ENCODE measurements around the gene CLIC4. TPM values are rescaled to one million over a fixed set of nuclear protein-coding genes. Genes with fewer than 3 reads are reported as not detected.

The CLIC4 gene
- polyA plus RNA-seq, 3 donors = 9.7 to 38.1 (median 24.6) TPM

DNA sequence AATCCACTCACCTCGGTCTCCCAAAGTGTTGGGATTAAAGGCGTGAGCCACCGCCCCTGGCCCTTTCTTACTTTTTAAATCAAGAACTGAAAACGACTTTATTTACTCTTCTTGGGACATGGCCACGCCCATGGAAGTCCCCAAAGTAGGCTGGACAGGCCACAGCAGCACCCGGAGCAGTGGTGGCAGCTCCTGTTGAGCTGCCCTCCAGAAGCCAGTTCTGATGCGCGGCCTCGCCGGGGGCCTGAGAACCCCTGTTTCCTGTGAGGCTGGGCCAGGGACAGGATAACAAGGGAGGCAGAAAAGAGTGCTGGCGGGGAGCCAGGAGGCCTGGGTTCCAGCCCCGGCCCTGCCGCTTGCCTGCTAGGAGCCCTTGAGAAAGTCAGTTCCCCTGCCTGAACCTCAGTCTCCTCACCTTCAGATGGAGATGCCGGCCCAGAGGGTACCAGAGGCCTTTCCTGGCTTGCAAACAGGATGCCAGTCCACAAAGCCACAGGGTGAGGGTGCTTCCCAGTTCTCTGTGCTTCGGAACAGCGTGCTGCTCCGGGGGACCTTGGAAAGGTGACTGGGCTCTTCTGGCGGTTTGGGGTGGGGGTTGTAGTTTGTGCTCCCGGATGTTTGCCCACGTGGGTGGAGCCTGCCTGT is 125.4 kb downstream of the CLIC4 start:
- intact Hi-C loops (cut with micrococcal nuclease) = no loop called here
- Histone ChIP-seq H3K4me3 (replicated peaks in 1 of 3; ENCODE audit: low read depth in 2 of 3, low read length in 3 of 3) (peak overlapping the region in 1 of 3 experiments; percentile 19), H3K27ac (ENCODE audit: low read depth in 1 of 2, low read length in 2 of 2) (no peak overlapping the region), H3K4me2 (replicated peaks; ENCODE audit: extremely low read depth, low read length, poor library complexity, severe bottlenecking) (peak overlapping the region; percentile 46), H3K36me3 (replicated peaks in 1 of 2; ENCODE audit: control insufficient read depth in 1 of 2, insufficient read depth in 2 of 2, low read length in 2 of 2) (no peaks in the 10 kb centered on the region), H3K9ac (ENCODE audit: insufficient read depth, low read length, poor library complexity, severe bottlenecking) (no peak overlapping the region), H3K4me1 (ENCODE audit: control insufficient read depth in 1 of 2, insufficient read depth in 2 of 2, low read length in 2 of 2) (peaks cover 33% of the 10 kb centered on the region in 2 donors), H3K9me3 (replicated peaks in 1 of 2; ENCODE audit: control insufficient read depth in 1 of 2, insufficient read depth in 1 of 2, low read length in 2 of 2) (no peaks in the 10 kb centered on the region), H4K20me1 (ENCODE audit: insufficient read depth, low read length) (no peaks in the 10 kb centered on the region), H3K79me2 (ENCODE audit: insufficient read depth, low read length) (no peaks in the 10 kb centered on the region), H2AFZ (ENCODE audit: insufficient read depth, low read depth, low read length, poor library complexity, severe bottlenecking) (peak overlapping the region; percentile 73), H3K27me3 (ENCODE audit: control insufficient read depth in 2 of 2, insufficient read depth in 2 of 2, low read length in 2 of 2) (peaks cover 0 to 17% of the 10 kb centered on the region in 2 donors)
- H3K4me3 Mint-ChIP-seq = peak overlapping the region; percentile 24 to 76
- peak in 2 of 3 donors; percentile 16 to 43 for DNase-seq
- WGBS (ENCODE audit: insufficient coverage) = 1% methylated on average over 18 of the region's 20 CpGs
- H3K27me3 Mint-ChIP-seq (ENCODE audit: low read depth in 3 of 3) = peaks cover 29 to 44% (median 39%) of the 10 kb centered on the region in 3 donors
- TF ChIP-seq, protein P1, sequence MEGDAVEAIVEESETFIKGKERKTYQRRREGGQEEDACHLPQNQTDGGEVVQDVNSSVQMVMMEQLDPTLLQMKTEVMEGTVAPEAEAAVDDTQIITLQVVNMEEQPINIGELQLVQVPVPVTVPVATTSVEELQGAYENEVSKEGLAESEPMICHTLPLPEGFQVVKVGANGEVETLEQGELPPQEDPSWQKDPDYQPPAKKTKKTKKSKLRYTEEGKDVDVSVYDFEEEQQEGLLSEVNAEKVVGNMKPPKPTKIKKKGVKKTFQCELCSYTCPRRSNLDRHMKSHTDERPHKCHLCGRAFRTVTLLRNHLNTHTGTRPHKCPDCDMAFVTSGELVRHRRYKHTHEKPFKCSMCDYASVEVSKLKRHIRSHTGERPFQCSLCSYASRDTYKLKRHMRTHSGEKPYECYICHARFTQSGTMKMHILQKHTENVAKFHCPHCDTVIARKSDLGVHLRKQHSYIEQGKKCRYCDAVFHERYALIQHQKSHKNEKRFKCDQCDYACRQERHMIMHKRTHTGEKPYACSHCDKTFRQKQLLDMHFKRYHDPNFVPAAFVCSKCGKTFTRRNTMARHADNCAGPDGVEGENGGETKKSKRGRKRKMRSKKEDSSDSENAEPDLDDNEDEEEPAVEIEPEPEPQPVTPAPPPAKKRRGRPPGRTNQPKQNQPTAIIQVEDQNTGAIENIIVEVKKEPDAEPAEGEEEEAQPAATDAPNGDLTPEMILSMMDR (IDR thresholded peaks at IDR 0.05) = no peak
- H3K27ac Mint-ChIP-seq = peak overlapping the region in 3 of 7 donors; percentile 3 to 63 (median 33)
- no peaks in the 10 kb centered on the region for H3K36me3 Mint-ChIP-seq
- H3K4me1 Mint-ChIP-seq = peaks cover 35% of the 10 kb centered on the region
- H3K9me3 Mint-ChIP-seq = peaks cover 0 to 2% (median 0%) of the 10 kb centered on the region in 7 donors

DNA sequence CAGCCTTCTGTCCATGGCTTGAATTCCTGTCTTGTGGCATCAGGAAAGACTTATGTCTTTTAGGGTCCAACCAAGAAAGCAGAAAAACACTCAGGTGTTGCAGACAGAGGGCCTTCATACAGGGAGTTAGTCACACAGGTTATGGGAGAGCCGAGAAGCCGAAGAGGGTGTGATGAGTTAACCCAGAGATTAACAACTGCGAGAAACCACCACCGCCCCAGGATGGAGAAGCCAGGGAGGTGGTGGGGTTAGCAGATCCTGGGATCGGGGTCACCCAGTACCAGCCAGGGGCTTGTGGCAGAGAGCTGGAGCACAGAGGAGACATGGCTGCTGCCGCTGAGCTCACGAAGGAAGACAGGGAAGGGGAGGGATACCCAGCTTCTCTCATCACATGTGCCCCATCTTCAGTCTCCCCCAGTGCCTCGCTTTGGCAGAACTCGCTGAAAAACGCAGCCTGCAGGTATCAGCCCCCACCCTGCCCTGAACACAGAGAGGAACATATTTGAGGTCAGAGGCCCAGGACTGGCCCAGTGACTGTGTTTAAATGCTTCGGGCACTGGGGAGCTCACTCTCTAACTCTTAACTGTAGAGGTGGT is 126.2 kb downstream of the CLIC4 start:
- Histone ChIP-seq H3K4me3 (replicated peaks in 1 of 3; ENCODE audit: low read depth in 2 of 3, low read length in 3 of 3) (peak overlapping the region in 1 of 3 experiments; percentile 42), H4K20me1 (ENCODE audit: insufficient read depth, low read length) (no peaks in the 10 kb centered on the region), H2AFZ (ENCODE audit: insufficient read depth, low read depth, low read length, poor library complexity, severe bottlenecking) (peak overlapping the region; percentile 73), H3K36me3 (replicated peaks in 1 of 2; ENCODE audit: control insufficient read depth in 1 of 2, insufficient read depth in 2 of 2, low read length in 2 of 2) (no peaks in the 10 kb centered on the region), H3K4me2 (replicated peaks; ENCODE audit: extremely low read depth, low read length, poor library complexity, severe bottlenecking) (peak overlapping the region; percentile 41), H3K27ac (ENCODE audit: low read depth in 1 of 2, low read length in 2 of 2) (no peak overlapping the region), H3K27me3 (ENCODE audit: control insufficient read depth in 2 of 2, insufficient read depth in 2 of 2, low read length in 2 of 2) (peaks cover 0 to 17% of the 10 kb centered on the region in 2 donors), H3K9me3 (replicated peaks in 1 of 2; ENCODE audit: control insufficient read depth in 1 of 2, insufficient read depth in 1 of 2, low read length in 2 of 2) (no peaks in the 10 kb centered on the region), H3K79me2 (ENCODE audit: insufficient read depth, low read length) (no peaks in the 10 kb centered on the region), H3K4me1 (ENCODE audit: control insufficient read depth in 1 of 2, insufficient read depth in 2 of 2, low read length in 2 of 2) (peaks cover 33% of the 10 kb centered on the region in 2 donors), H3K9ac (ENCODE audit: insufficient read depth, low read length, poor library complexity, severe bottlenecking) (no peak overlapping the region)
- Mint-ChIP-seq H3K9me3 (peaks cover 0 to 2% (median 0%) of the 10 kb centered on the region in 7 donors), H3K4me3 (peak overlapping the region; percentile 27 to 76), H3K36me3 (no peaks in the 10 kb centered on the region), H3K4me1 (peaks cover 35% of the 10 kb centered on the region), H3K27ac (peak overlapping the region in 3 of 7 donors; percentile 33 to 69 (median 60)), H3K27me3 (ENCODE audit: low read depth in 3 of 3) (peaks cover 31 to 45% (median 36%) of the 10 kb centered on the region in 3 donors)
- TF ChIP-seq, protein P1 (IDR thresholded peaks at IDR 0.05) = no peak
- DNase-seq = no peak
- WGBS (ENCODE audit: insufficient coverage) = 76% methylated on average over 3 of the region's 11 CpGs
- intact Hi-C loops (cut with micrococcal nuclease) = no loop called here
